Neural progenitor cell (in vitro differentiated cells): ENCODE results near the gene HDAC11. TPM values are rescaled to one million over a fixed set of nuclear protein-coding genes. Genes with fewer than 3 reads are reported as not detected.

Experiments
- DNase-seq: peaks from one replicate; pipeline ENCODE4 v3.0.0-alpha.2; 2016; ENCODE audit warnings: low spot score
- H2AFZ ChIP-seq: fragments of 200-600 bp; sonication (generic); replicated peaks from 2 replicates; pipeline ENCODE4 v1.6.1; 2016; ENCODE audit warnings: antibody characterized with exemption
- H3F3A ChIP-seq: fragments of 200-600 bp; sonication (generic); 2 replicates; pipeline ENCODE4 v1.6.1; 2016; ENCODE audit warnings: antibody characterized with exemption, low read depth
- H3K27ac ChIP-seq: fragments of 200-600 bp; sonication (generic); 2 replicates; pipeline ENCODE4 v1.5.1; 2016; ENCODE audit warnings: mild to moderate bottlenecking
- H3K27me3 ChIP-seq: fragments of 200-600 bp; sonication (generic); 2 replicates; pipeline ENCODE4 v1.6.1; 2016; ENCODE audit warnings: mild to moderate bottlenecking, moderate library complexity
- H3K36me3 ChIP-seq: fragments of 200-600 bp; sonication (generic); 2 replicates; pipeline ENCODE4 v1.5.1; 2016
- H3K4me1 ChIP-seq: fragments of 200-600 bp; sonication (generic); 2 replicates; pipeline ENCODE4 v1.6.1; 2016; ENCODE audit warnings: mixed run types
- H3K4me2 ChIP-seq: fragments of 200-600 bp; sonication (generic); 2 replicates; pipeline ENCODE4 v1.6.1; 2016
- H3K4me3 ChIP-seq: fragments of 200-600 bp; sonication (generic); 2 replicates; pipeline ENCODE4 v1.5.1; 2016
- H3K79me2 ChIP-seq: fragments of 200-600 bp; sonication (generic); 2 replicates; pipeline ENCODE4 v1.6.1; 2016; ENCODE audit warnings: low read depth
- H3K9ac ChIP-seq: fragments of 200-600 bp; sonication (generic); 2 replicates; pipeline ENCODE4 v1.6.1; 2016
- H3K9me3 ChIP-seq: fragments of 200-600 bp; sonication (generic); 2 replicates; pipeline ENCODE4 v1.5.1; 2016; ENCODE audit warnings: low read depth
- H4K20me1 ChIP-seq: fragments of 200-600 bp; sonication (generic); 2 replicates; pipeline ENCODE4 v1.6.1; 2016; ENCODE audit warnings: low read depth
- H3K27ac Mint-ChIP-seq: 3 replicates; pipeline ENCODE4 v1.8.0; 2021; ENCODE audit warnings: mixed read lengths
- H3K27me3 Mint-ChIP-seq: 2 replicates; pipeline ENCODE4 v1.8.0; 2022; ENCODE audit warnings: low read depth, mild to moderate bottlenecking, inconsistent platforms, moderate library complexity, mixed read lengths; ENCODE audit not compliant: insufficient read depth
- H3K36me3 Mint-ChIP-seq: 3 replicates; pipeline ENCODE4 v1.8.0; 2021; ENCODE audit warnings: mixed read lengths
- H3K4me1 Mint-ChIP-seq: 3 replicates; pipeline ENCODE4 v1.8.0; 2021; ENCODE audit warnings: mixed read lengths
- H3K4me3 Mint-ChIP-seq: 3 replicates; pipeline ENCODE4 v1.8.0; 2021; ENCODE audit warnings: mild to moderate bottlenecking, moderate library complexity, mixed read lengths
- H3K9me3 Mint-ChIP-seq: 3 replicates; pipeline ENCODE4 v1.8.0; 2020; ENCODE audit warnings: mixed read lengths
- EZH2 ChIP-seq: fragments of 200-600 bp; sonication (generic); IDR thresholded peaks from 2 replicates; pipeline ENCODE4 v1.6.1; 2017; ENCODE audit warnings: antibody characterized with exemption, mild to moderate bottlenecking, moderate library complexity
- EZH2phosphoT487 ChIP-seq: fragments of 200-600 bp; sonication (generic); IDR thresholded peaks from 2 replicates; pipeline ENCODE4 v1.6.1; 2017; ENCODE audit warnings: antibody characterized with exemption
- total RNA-seq: library from RNA; depleted of rRNA; stranded (reverse); fragments of >200 nt; gene quantifications from 2 replicates; pipeline ENCODE4 v1.2.3, GENCODE V29; 2015; ENCODE audit warnings: low replicate concordance
- TF ChIP-seq, protein P1 (sequence below): fragments of 200-600 bp; sonication (generic); IDR thresholded peaks from 2 replicates; pipeline ENCODE4 v1.5.1; 2017; ENCODE audit warnings: antibody characterized with exemption, mild to moderate bottlenecking

HDAC11 gene
- total RNA-seq, 1 donor from 2014 or later, result 4.8 TPM

DNA sequence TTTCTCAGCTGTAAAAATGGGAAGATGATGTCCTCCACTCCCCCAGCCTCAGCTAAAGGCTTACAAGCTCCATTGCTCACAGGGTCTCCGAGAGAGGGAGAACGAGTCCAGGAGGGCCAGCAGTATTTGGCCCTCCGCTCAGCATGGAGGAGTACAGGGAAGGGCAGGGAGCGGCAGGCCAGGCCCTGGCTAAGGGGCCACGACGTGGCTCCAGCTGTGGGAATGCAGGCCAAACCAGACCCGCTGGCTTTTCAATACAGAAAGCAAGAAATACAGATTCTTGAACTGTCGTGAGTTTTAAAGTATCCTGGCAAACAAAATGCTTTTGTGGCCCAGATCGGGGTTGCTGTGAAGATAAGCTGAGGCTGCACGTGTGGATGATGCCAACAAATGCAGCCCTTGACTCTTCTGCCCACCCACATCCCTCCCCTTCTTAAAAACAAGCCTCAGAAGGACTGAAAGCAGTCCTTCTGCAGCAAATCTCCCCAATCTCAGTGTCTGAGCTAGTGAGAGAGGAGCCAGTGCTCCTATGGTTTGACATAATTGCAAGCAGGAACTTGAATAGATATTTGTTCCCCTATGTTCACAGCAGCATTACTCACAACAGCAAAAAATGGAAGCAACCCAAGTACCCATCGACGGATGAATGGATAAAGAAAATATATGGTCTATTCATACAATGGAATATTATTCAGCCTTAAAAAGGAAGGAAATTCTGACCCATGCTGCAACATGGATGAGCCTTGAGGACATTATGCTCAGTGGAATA is 50.3 kb downstream of the HDAC11 start:
- Histone ChIP-seq H3K27me3 (no peaks in the 10 kb centered on the region), H3F3A (peaks cover 5% of the 10 kb centered on the region), H3K36me3 (no peaks in the 10 kb centered on the region), H3K4me1 (peaks cover 22% of the 10 kb centered on the region), H4K20me1 (no peaks in the 10 kb centered on the region), H3K9ac (no peak overlapping the region), H3K79me2 (no peaks in the 10 kb centered on the region), H3K27ac (no peak overlapping the region), H3K9me3 (no peaks in the 10 kb centered on the region), H2AFZ (no peak overlapping the region), H3K4me3 (no peak overlapping the region), H3K4me2 (no peak overlapping the region)
- Mint-ChIP-seq H3K4me1 (peaks cover 43% of the 10 kb centered on the region), H3K27me3 (peaks cover 14% of the 10 kb centered on the region), H3K36me3 (no peaks in the 10 kb centered on the region), H3K4me3 (no peak overlapping the region), H3K9me3 (no peaks in the 10 kb centered on the region), H3K27ac (no peak overlapping the region)
- no peak for DNase-seq
- TF ChIP-seq EZH2phosphoT487, result no peak
- no peak for TF ChIP-seq EZH2
- TF ChIP-seq, protein P1, sequence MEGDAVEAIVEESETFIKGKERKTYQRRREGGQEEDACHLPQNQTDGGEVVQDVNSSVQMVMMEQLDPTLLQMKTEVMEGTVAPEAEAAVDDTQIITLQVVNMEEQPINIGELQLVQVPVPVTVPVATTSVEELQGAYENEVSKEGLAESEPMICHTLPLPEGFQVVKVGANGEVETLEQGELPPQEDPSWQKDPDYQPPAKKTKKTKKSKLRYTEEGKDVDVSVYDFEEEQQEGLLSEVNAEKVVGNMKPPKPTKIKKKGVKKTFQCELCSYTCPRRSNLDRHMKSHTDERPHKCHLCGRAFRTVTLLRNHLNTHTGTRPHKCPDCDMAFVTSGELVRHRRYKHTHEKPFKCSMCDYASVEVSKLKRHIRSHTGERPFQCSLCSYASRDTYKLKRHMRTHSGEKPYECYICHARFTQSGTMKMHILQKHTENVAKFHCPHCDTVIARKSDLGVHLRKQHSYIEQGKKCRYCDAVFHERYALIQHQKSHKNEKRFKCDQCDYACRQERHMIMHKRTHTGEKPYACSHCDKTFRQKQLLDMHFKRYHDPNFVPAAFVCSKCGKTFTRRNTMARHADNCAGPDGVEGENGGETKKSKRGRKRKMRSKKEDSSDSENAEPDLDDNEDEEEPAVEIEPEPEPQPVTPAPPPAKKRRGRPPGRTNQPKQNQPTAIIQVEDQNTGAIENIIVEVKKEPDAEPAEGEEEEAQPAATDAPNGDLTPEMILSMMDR, result no peak

DNA sequence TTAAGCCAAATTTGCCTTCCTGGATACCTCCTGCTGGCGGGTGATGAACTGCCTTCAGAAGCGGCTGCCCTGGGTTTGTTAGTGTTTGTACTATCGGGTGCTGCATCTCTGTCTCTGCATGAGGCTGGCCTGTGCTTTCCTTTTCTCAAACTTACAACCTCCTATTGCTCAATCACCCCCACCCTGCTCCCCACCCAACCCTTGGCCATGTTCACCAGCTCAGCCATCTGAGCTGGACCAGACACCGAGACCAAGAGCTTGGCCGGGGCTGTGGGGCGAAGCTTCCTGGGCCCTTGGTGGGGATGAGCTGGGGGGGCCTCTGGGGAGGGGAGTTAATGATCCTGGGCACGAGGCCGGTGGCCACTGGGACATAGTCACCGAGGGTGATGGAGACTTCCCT is 52.0 kb downstream of the HDAC11 start:
- Mint-ChIP-seq H3K27me3 (peaks cover 14% of the 10 kb centered on the region), H3K27ac (no peak overlapping the region), H3K4me1 (peaks cover 38% of the 10 kb centered on the region), H3K36me3 (no peaks in the 10 kb centered on the region), H3K4me3 (no peak overlapping the region), H3K9me3 (no peaks in the 10 kb centered on the region)
- Histone ChIP-seq H4K20me1 (no peaks in the 10 kb centered on the region), H3K4me3 (no peak overlapping the region), H3K9me3 (no peaks in the 10 kb centered on the region), H3K9ac (no peak overlapping the region), H3K27me3 (no peaks in the 10 kb centered on the region), H2AFZ (no peak overlapping the region), H3K79me2 (no peaks in the 10 kb centered on the region), H3K27ac (no peak overlapping the region), H3K36me3 (no peaks in the 10 kb centered on the region), H3K4me2 (no peak overlapping the region), H3F3A (peaks cover 5% of the 10 kb centered on the region), H3K4me1 (peaks cover 14% of the 10 kb centered on the region)
- no peak for DNase-seq
- TF ChIP-seq EZH2 (no peak), EZH2phosphoT487 (no peak)
- TF ChIP-seq, protein P1, result no peak

DNA sequence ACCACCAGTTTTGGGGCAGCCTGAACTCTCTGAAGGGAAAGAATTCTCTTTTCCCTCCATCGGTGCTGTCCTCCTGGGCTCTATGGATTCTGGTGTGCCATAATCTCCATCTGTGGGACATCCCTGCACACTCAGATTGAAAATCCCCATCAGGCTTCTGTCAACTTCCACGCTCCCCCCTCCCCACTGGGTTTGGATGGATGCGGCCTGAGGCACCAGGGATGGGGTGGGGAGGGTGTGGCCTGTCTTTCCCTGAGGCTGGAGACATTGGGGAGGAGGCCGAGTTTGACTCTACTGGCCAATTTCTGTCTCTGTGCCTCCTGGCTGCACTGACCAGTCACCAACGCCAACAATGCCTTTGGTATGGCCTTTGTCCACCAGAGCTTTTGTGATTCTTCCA is 52.5 kb downstream of the HDAC11 start:
- no peak overlapping the region for H3K9ac ChIP-seq
- peaks cover 15% of the 10 kb centered on the region for H3K4me1 ChIP-seq
- no peaks in the 10 kb centered on the region for H4K20me1 ChIP-seq
- Mint-ChIP-seq H3K27ac (no peak overlapping the region), H3K4me1 (peaks cover 38% of the 10 kb centered on the region), H3K27me3 (peaks cover 15% of the 10 kb centered on the region), H3K9me3 (peaks cover 2% of the 10 kb centered on the region), H3K4me3 (no peak overlapping the region), H3K36me3 (no peaks in the 10 kb centered on the region)
- H3K27me3 ChIP-seq, result no peaks in the 10 kb centered on the region
- H3K36me3 ChIP-seq, result no peaks in the 10 kb centered on the region
- no peak overlapping the region for H3K4me3 ChIP-seq
- no peak overlapping the region for H2AFZ ChIP-seq
- peaks cover 5% of the 10 kb centered on the region for H3F3A ChIP-seq
- no peak overlapping the region for H3K4me2 ChIP-seq
- no peak for DNase-seq
- H3K9me3 ChIP-seq, result no peaks in the 10 kb centered on the region
- H3K27ac ChIP-seq, result no peak overlapping the region
- TF ChIP-seq EZH2phosphoT487 (no peak), EZH2 (no peak)
- TF ChIP-seq, protein P1, result no peak
- H3K79me2 ChIP-seq, result no peaks in the 10 kb centered on the region
